GM18499 (cell line): Measurements from ENCODE around the gene TLE3.
A peak's percentile ranks its signal among the peaks of the same experiment; 100 is the strongest.
"Not testable (repeated sequence)": the region's sequence is repeated elsewhere in the genome, so short reads cannot be mapped to it uniquely, and the experiment has no call there.

Source experiments
- ATAC-seq: cut with Tn5 transposase; IDR thresholded peaks from one replicate; pipeline ENCODE4 v1.9.1; 2021; ENCODE audit warnings: moderate number of reproducible peaks; ENCODE audit not compliant: insufficient read depth, unreplicated experiment

TLE3 gene

DNA sequence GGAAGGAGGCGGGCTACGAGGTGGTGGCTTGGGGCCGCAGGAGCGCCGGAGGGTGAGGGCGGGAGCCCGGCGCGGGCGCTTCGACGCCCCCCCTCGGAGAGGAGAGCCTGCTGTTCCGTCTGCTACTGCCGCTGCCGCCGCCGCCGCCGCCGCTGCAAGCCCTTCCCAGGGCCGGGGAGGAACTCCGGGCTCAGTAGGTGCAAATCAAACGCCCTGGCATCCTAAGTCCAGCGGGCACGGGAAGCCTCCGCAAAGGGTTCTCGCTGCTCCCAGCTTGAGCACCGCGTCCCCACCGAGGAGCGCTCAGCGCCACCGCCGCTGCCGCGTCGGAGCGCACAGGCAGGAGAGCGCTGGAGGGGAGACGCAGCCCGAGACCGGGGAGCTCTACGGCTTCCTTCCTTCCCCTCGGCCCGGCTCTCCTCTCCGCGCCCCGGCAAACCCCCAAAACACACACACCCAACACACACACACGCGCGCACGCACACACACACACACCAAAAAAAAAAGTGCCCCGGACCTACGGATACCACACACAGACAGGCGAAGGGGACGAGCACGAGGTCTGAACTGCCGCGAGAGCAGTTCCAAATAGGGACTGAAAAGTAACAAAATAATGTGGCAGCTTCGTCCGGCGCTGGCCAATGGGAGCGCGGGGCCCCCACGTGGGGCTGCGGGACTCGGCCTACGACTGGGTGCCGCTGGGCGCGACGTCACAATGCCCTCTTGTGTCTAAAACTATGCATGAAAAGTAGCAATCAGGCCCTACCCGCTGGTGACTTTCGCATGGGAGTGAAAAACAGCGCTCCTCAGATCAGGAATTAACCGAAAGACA is at the start of gene TLE3:
TLE3 (minus strand) TSS at position 597 of the 832 bp plus-strand sequence. CDS start 1,119 bp downstream, outside the sequence.
- peak; percentile 38 for ATAC-seq

DNA sequence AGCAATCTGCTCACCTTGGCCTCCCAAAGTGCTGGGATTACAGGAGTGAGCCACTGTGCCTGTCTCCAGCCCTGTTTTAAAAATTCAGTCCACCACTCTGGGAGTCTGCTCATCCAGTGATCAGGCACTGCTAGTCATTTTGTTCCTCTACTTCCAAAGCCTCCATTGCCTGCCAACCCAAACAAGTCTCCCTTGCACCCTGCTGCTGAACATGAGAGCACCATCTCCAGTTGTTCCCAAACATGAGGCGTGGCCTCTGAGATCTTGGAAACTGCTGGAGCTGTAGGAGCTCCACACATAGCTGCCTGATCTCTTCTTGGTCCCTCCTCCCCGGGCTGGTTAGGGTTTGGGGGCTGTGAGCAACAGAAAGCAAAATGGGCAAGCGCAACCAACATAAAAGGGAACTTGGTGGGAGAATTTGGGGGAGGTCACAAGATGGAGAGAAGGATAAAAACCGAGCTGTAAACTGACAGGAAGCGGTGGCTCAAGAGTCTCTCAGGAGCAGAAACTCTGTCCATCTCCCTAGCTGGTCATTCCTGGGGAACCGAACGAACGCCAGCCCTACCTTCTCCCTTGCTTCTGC is 49.6 kb upstream of the TLE3 start:
- no peak for ATAC-seq

DNA sequence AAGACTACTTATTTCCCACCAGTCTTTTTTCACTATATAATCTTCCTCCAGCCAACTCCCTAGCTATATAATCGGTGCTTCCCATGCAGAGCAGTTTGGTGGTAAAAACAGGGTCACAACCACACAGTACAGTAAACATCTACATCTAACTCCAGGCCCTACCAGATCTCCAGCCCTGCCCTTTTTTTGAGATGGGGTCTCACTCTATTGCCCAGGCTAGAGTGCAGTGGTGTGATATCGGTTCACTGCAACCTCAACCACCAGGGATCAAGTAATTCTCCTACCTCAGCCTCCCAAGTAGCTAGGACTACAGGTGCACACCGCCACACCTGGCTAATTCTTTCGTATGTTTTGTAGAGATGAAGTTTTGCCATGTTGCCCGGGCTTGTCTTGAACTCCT is 49.1 kb upstream of the TLE3 start:
- ATAC-seq, result no peak

DNA sequence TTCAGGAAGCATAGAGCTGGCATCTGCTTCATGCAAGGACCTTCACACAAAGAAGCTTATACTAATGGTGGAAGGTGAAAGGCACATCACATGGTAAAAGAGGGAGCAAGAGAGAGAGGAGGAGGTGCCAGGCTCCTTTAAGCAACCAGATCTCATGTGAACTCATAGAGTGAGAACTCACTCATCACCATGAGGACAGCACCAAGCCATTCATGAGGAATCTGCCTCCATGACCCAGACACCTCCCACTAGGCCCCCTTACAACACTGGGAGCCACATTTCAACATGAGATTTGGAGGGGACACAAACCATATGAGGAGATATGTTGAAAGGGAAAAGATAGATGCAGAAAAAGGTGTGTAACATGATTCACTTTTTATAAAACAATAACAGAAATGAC is 48.4 kb upstream of the TLE3 start:
- no peak for ATAC-seq

DNA sequence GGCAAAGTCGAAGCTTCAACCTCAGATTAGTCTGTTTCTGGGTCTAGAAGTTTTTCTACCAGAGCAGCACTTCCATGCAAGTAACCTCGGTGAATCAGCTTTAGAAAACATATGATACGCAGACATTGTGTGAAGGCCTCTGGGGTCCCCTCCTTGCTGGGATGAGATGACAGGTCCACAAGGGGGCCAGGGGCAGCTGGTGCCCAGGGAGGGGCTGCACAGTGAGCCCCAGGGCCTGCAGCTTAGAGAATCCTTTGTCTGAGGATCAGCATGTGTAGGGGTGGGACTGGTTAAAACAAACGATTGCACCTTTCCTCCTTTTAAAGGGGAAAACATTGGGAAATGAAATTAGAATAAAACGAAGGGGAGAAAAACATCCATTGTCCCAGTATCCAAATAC is 47.5 kb upstream of the TLE3 start:
- no peak for ATAC-seq

DNA sequence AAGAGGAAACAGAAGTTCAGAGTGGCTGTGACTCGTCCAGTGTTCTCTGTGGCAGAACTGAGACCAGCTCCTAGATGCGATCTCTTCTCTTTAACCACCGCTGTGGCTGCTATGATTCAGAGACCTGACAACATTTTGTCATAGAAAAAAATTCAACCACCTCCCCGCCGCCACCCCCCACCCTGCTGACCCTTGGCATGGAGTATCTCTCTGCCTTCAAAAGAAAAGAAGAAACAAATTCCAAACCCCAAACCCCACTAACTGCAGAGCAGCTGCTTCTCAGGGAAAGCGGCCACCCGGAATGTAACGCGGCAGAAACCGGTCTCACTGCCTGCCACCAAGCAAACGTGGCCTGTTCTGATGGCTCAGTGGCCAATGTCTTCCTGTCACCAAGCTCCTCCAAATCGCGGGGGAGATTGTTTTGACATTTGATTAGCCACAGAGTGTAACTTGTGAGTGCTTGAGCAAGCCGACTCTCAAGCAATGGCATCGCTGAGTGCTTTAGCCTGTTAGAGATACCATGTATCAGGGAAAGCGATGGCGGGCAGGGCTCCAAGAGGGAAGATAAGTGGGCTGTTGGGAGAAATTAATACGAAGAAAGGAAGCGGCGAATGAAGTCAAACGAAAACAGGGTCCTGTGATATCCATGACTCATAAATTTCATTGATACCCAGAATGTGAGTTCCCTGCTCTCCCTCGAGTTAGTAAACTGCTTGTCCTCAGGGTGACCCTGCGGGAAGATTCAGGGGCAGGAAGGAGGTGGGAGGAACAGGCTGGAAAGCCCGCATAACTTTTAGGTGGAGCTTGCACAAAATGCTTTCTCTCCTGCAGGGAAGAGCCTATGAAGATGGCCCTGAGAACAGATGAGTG is 44.8 kb upstream of the TLE3 start:
- no peak for ATAC-seq

DNA sequence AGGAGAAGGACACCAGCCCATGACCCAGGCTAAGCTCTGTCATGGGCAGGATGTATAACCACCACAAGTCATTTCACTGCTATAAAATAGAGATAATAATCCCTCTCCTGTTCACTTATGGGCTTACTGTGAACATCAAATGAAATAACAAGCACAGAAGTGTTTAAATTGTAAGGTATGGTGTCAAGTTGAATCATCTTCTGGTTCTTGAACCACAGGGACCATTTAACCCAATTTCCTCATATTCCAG is 44.3 kb upstream of the TLE3 start:
- no peak for ATAC-seq

DNA sequence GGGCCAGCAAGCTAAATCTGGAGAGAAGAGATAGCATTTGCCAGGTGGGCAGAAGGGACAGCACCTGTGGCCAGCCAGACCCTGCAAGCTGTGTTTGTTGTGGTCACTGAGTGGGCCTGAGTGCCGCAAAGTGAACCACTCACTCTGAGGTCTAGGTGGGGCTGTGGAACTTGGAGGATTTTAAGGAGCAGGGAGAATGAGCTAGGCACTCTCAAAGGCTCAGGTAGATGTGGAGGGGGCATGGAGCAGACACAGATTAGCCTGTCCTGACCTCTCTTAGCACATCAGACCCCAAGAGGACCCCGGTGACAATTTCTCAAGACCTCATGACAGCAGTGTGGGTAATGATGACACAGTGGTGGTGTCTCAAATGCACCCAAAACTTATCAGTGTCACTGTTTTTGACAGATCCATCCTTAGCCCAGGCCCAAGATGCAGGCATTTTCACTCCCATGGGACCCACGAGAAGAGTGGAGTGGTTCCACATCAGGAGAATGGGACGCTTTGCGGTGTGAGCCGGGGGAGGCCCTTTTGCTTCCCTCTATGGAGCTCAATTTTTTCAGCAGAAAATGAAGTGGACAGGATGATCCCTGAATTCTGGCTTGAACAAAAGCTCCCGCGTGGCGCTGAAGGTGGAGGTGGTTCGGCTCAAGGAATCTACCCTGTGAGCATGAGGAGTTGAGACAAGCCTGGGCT is 43.8 kb upstream of the TLE3 start:
- no peak for ATAC-seq

DNA sequence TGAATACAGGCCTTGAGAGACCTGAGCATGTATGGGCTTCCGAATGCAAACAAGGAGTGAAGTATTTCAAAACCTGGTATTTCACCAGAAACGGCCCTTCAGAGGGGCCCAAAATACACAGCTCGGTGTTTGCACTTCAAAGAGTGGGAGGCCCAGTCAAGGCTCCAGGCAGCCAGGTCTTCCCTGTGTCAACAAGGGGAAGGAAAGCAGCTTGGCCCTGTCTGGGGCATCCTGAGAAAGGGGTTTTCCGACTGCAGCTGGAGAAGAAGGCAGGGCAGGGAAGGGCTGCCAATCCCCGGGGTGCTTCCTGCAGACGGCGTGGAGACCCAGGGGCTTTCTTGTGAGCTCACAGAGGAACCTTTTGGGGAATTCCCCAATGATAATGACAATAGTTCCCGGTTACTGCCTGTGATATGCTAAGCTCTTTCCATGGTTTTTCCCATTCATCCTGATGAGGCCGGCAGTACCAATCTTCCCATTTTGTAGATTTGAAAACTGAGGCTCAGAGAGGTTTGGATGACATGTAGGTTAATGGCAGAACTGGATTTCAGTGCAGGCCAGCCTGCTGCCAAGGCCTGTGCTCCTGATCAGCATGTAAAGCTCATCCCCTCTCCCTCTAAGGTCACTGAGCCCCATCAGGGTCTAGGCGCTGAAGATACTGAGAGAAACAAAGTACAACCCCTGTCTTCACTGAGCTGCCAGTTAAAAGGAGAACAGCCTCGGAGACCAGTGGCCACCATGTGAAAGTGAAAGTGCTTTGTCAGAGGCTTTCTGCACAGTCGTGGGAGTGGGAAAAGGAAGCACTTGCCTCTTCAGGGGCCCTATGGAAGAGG is 43.0 kb upstream of the TLE3 start:
- no peak for ATAC-seq

DNA sequence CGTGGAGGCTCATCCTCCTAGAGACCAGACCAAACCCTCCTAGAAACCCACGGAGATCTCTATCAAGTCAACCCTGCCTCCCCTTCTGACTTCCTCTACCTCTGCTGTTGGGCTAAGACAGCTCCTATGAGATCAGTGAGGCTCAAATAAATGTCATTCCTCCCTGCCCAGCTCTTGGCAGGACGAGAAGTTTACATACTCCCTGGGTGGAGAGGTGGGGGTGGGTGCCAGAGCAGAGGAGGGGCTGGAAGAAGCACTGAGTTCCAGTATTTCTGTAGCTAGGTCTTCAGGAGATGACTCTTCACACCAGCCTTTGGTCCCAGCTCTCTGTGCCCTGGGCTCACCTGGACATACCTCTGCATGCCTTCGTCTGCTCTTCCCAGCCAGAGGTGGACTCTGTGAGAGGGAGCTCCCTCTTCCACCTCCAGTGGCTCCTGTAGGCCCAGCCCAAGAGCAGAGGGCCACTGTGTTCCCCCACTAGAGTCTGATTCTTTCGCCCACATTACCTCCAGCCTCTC is 42.4 kb upstream of the TLE3 start:
- no peak for ATAC-seq

DNA sequence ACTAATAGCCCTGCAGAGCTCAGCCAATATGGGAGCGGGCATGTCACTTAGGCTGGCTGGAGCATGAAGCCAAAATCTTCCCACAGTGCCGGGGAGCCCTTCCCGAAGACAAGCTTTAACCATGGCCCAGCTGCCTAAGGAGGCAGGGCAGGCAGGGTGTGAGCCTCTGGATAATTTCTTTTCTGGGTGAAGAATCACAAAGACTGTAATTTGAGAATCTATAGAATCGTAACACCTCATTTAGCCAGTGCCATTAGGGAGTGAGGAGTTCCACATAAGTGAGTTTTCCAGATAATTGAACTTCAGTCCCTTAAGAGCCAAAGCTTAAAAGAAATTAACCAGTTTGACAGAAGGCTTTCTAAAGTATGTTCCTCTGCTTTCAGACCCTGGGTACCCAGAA is 40.2 kb upstream of the TLE3 start:
- no peak for ATAC-seq

DNA sequence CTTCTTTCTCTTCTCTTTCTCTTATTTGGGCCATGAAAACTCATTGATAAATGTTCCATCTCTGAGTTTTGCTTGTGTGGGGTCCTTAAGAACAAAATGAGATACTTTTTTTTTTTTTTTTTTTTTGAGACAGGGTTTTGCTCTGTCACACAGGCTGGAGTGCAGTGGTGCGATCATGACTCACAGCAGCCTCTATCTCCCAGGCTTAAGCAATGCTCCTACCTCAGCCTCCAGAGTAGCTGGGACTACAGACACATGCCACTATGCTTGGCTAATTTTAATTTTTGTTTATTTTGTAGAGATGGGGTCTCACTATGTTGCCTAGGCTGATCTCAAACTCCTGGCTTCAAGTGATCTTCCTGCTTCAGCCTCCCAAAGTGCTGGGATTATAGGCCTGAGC is 39.3 kb upstream of the TLE3 start:
- not testable (repeated sequence) for ATAC-seq

DNA sequence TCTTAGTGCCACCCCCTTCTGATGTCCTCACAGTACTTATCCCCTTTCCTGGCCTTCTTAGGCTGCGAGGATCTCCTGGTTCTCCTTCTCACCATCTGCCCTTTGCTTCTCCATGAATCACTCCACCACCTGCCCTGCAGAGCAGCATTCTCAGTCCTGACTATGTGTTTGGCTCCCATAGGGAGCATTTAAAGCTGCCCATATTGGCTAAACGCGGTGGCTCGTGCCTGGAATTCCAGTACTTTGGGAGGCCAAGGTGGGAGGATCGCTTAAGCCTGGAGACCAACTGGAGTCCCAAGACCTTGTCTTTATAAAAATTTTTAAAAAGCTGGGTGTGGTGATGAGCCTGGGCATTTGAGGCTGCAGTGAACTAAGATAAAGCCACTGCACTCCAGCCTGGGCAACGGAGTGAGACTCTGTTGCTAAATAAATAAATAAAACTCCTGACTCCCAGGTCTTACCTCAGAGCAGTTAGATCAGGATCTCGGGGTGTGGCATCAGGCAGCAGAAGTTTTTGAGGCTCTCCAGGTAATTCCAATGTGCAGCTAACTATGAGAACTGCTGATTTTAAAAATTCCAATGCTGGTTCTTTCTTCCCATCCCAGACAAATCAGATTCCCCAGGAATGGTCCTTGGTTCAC is 36.2 kb upstream of the TLE3 start:
- no peak for ATAC-seq

DNA sequence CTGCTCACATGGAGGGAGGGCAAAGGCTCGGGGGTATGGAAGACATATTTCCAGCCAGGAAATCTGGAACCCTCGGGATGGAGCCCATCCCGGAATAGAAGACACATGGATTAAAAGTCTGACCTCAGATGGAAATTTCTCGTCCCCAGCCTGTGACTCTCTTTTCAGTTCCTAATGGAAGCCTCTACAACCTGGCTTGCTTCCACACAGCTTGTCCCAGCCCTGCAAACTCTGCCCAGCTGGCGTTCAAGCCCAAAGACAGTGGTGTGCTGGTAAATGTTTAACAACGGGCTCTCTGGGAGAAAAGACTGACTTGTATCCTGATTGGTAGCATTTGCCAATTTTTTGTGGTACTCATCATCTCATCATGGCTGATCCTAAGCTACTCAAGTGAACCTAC is 35.6 kb upstream of the TLE3 start:
- no peak for ATAC-seq

DNA sequence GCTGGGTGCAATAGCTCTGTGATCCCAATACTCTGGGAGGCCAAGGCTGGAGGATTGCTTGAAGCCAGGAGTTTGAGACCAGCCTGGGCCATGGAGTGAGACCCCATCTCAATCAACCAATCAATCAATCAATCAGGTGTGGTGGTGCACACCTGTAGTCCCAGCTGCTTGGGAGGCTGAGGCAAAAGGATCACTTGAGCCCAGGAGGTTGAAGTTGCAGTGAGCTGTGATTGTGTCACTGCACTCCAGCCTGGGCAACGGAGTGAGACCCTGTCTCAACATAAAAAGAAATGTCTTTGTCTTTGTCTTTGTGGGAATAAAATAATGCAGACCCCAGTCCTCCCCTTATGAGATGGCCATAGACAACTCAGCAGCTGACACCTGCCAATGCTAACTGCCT is 34.9 kb upstream of the TLE3 start:
- ATAC-seq, result no peak

DNA sequence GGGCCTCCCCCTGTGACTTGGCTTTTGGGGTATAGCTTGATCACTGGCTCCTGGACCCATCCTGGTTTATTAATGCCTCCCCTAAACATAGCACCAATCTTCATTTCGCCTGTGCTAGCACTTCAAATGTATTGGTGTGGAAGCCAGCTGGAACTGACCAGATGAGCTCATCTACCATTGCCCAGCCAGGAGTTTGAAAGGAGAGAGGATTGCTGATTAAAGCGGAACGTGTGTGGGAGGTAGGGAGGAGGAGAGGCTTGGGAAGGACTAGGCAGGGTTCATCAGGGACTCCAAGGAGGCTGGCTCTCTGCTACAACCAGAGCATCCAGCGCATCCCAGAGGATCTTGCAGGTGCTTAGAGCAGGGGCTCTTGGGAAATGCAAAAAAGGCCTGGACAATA is 34.4 kb upstream of the TLE3 start:
- ATAC-seq, result no peak

DNA sequence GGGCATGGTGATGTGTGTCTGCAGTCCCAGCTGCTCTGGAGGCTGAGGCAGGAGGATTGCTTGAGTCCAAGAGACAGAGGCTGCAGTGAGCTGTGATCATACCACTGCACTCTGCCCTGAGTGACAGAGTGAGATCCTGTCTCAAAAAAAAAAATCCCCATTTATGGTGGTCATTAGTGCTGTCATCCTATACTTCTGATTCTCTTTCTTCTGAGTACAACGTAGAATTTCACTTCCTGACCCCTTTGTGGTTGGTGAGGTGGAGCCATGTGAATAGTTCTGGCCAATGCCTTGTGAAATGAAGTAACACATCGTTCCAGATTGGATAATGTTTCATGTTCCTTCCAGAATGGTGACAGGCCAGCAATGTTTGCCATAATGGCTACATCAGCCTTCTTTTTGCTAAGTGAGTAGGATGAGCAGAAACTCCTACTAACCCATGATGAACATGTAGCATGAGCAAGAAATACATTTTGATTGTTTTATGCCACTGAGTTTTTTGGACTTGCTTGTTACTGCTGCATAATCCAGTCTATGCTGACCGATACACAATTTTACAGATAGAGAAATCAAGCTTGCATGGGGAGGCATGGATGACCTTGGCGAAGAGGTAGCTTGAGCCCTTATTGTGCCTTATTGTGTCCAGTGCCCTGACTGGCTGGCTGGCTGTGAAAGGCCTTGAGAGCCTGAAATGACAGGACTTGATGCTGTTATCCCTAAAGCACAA is 30.9 kb upstream of the TLE3 start:
- ATAC-seq, result no peak

DNA sequence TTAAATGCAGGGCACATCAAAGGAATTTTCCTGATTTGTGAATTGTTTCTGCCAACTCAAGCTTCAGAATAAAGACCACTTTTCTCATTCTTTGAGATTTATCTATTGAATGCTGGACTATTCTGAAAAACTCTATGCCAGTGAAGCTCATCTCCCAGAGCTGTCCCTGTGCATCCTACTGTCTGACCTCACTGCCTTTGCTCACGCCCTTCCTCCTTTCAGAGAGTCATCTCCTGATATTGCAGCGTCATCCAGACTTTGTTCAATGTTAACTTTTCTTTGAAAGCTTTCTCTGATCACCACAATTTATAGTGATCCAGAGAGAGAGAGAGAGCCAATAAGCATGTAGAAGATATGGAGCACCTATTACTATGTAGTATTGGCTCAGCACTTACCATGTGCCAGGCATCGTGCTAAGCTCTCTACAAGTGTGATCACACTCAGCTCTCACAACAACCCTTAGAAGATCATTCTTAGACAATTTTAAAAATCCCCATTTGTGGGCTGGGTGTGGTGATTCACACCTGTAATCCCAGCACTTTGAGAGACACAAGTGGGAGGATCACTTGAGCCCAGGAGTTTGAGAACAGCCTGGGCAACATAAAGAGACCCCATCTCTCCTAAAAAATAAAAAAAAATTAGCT is 30.2 kb upstream of the TLE3 start:
- no peak for ATAC-seq
